Endothelial cell of umbilical vein (primary cell): ENCODE measurements around the gene GGTA1. TPM values are rescaled to one million over a fixed set of nuclear protein-coding genes. Genes with fewer than 3 reads are reported as not detected.

ENCODE experiments used
- BruUV-seq: library from RNA; stranded (reverse); fragments of 400-500 nt; replicated peaks from 2 replicates; lab custom pipeline; 2021; lab: Mats Ljungman, UMichigan
- CTCF ChIA-PET: fragments of 300-600, 350-600 bp; sonication (Branson Sonifier 250); formaldehyde crosslinking; loops from one replicate; lab custom pipeline; 2021; ENCODE audit warnings: antibody characterized with exemption, inconsistent platforms; lab: Charles Lee
- POLR2A ChIA-PET: fragments of 300-600, 350-600 bp; sonication (Branson Sonifier 250); formaldehyde crosslinking; loops from one replicate; lab custom pipeline; 2021; ENCODE audit warnings: antibody characterized with exemption, inconsistent platforms; lab: Charles Lee
- DNase-seq: peaks from one replicate; pipeline ENCODE4 v3.0.0-alpha.2; 2011; ENCODE audit warnings: low read depth, low spot score
- FAIRE-seq: peaks from 2 replicates; lab custom pipeline; 2011; peaks lifted over from hg19 to GRCh38; lab: Jason Lieb, UNC
- H2AFZ ChIP-seq: 2 replicates; pipeline ENCODE4 v1.6.0; 2012; ENCODE audit warnings: low read depth, low read length, control low read depth, inconsistent platforms
- H3K27ac ChIP-seq: 2 replicates; pipeline ENCODE4 v1.5.1; 2011; ENCODE audit warnings: low read depth, mild to moderate bottlenecking, control low read depth, low read length, moderate library complexity; ENCODE audit not compliant: insufficient read depth
- H3K27me3 ChIP-seq, 2 experiments: 2 replicates each; pipeline versions ENCODE4 v1.6.0 to v1.6.1; 2011; ENCODE audit warnings: low read length in 2 of 2, mixed read lengths in 1 of 2; ENCODE audit not compliant: control insufficient read depth in 2 of 2, insufficient read depth in 2 of 2
- H3K36me3 ChIP-seq, 2 experiments: 2 replicates in 1 of 2; 3 replicates in 1 of 2; pipeline ENCODE4 v1.5.1; 2011; ENCODE audit warnings: low read length in 2 of 2, mild to moderate bottlenecking in 1 of 2, moderate library complexity in 1 of 2; ENCODE audit not compliant: control insufficient read depth in 2 of 2, insufficient read depth in 2 of 2; ENCODE audit errors: extremely low read depth in 1 of 2
- H3K4me1 ChIP-seq: 3 replicates; pipeline ENCODE4 v1.5.1; 2011; ENCODE audit warnings: mild to moderate bottlenecking, low read length; ENCODE audit not compliant: control insufficient read depth, insufficient read depth; ENCODE audit errors: extremely low read depth
- H3K4me2 ChIP-seq: 2 replicates; pipeline ENCODE4 v1.6.1; 2011; ENCODE audit warnings: low read length, control low read depth, mixed read lengths; ENCODE audit not compliant: insufficient read depth
- H3K4me3 ChIP-seq, 3 experiments: fragments of 200-600 bp in 1 of 3; sonication (generic), shearing (Covaris generic) in 1 of 3; replicated peaks in 1 of 3; 2 replicates each; pipeline ENCODE4 v1.5.1; 2011 to 2016; ENCODE audit warnings: control low read depth in 3 of 3, low read length in 3 of 3, mild to moderate bottlenecking in 2 of 3, inconsistent platforms in 1 of 3, low read depth in 1 of 3, moderate library complexity in 1 of 3; ENCODE audit not compliant: insufficient read depth in 1 of 3
- H3K79me2 ChIP-seq: 2 replicates; pipeline ENCODE4 v1.6.0; 2012; ENCODE audit warnings: low read length, inconsistent platforms; ENCODE audit not compliant: control insufficient read depth, insufficient read depth
- H3K9ac ChIP-seq: replicated peaks from 2 replicates; pipeline ENCODE3; 2011; ENCODE audit warnings: low read length, control low read depth; ENCODE audit not compliant: insufficient read depth; ENCODE audit errors: extremely low read depth
- H3K9me1 ChIP-seq: replicated peaks from 3 replicates; pipeline ENCODE4 v1.6.0; 2011; ENCODE audit warnings: mild to moderate bottlenecking, low read length; ENCODE audit not compliant: control insufficient read depth, insufficient read depth; ENCODE audit errors: extremely low read depth
- H3K9me3 ChIP-seq: replicated peaks from 2 replicates; pipeline ENCODE4 v1.5.1; 2012; ENCODE audit warnings: low read length, inconsistent platforms; ENCODE audit not compliant: control insufficient read depth, insufficient read depth
- H4K20me1 ChIP-seq: replicated peaks from 2 replicates; pipeline ENCODE3; 2011; ENCODE audit warnings: mild to moderate bottlenecking, low read length; ENCODE audit not compliant: control insufficient read depth, insufficient read depth; ENCODE audit errors: extremely low read depth
- CTCF ChIP-seq, 2 donors: IDR thresholded peaks; 1 replicate in 1 of 2; 2 replicates in 1 of 2; pipeline ENCODE4 v1.5.1; 2011; ENCODE audit warnings: low read length in 2 of 2, mild to moderate bottlenecking in 2 of 2, moderate library complexity in 2 of 2, control low read depth in 1 of 2, inconsistent platforms in 1 of 2, low read depth in 1 of 2; ENCODE audit not compliant: insufficient read depth in 1 of 2; ENCODE audit errors: extremely low read depth in 1 of 2
- EZH2 ChIP-seq: IDR thresholded peaks from 2 replicates; pipeline ENCODE4 v1.6.1; 2012; ENCODE audit warnings: borderline replicate concordance, low read depth, mild to moderate bottlenecking, moderate library complexity, low read length, inconsistent platforms; ENCODE audit not compliant: severe bottlenecking
- FOS ChIP-seq: IDR thresholded peaks from 2 replicates; pipeline ENCODE4 v1.6.1; 2011; ENCODE audit warnings: mild to moderate bottlenecking, low read length, moderate library complexity, borderline replicate concordance; ENCODE audit not compliant: insufficient read depth
- GATA2 ChIP-seq: IDR thresholded peaks from 2 replicates; pipeline ENCODE4 v1.7.0; 2011; ENCODE audit warnings: low read depth, mild to moderate bottlenecking, moderate library complexity, mixed read lengths, low read length; ENCODE audit not compliant: insufficient read length, insufficient read depth
- JUN ChIP-seq: IDR thresholded peaks from 2 replicates; pipeline ENCODE4 v1.6.1; 2011; ENCODE audit warnings: borderline replicate concordance, low read depth; ENCODE audit not compliant: insufficient read length, insufficient read depth
- MYC ChIP-seq: IDR thresholded peaks from one replicate; pipeline ENCODE4 v1.6.1; 2011; ENCODE audit warnings: mild to moderate bottlenecking, low read depth, low read length
- POLR2A ChIP-seq: IDR thresholded peaks from 2 replicates; pipeline ENCODE4 v1.6.1; 2012; ENCODE audit warnings: low read depth, mild to moderate bottlenecking, control low read depth, low read length
- POLR2AphosphoS5 ChIP-seq: IDR thresholded peaks from 2 replicates; pipeline ENCODE4 v1.6.1; 2012; ENCODE audit warnings: low read depth, mild to moderate bottlenecking, control low read depth, low read length, moderate library complexity; ENCODE audit not compliant: insufficient read depth
- dilution Hi-C: fragments of 300-500 bp; cut with MboI; formaldehyde crosslinking; loops from one replicate; pipeline ENCODE4 v1.15.0; 2019; ENCODE audit warnings: low sequenced_read_pairs; ENCODE audit not compliant: extremely low pct_ligation_motif_present
- intact Hi-C: fragments of 100-400 bp; cut with micrococcal nuclease; formaldehyde crosslinking; loops from one replicate; pipeline ENCODE4 v1.10.0; 2022
- polyA plus RNA-seq, 4 experiments: library from polyadenylated mRNA; depleted of rRNA in 3 of 4; stranded (reverse) in 3 of 4; unstranded in 1 of 4; fragments of >200 nt; gene quantifications; 2 replicates each; pipeline versions ENCODE4 v1.2.1 to v1.2.3, GENCODE V29; 2011 to 2012; ENCODE audit warnings: missing spikeins in 1 of 4
- total RNA-seq: library from RNA; stranded (reverse); gene quantifications from 2 replicates; pipeline ENCODE4 v1.2.3, GENCODE V29; 2021
- TF ChIP-seq, protein P1 (sequence below): IDR thresholded peaks from 2 replicates; pipeline ENCODE4 v1.6.1; 2011; ENCODE audit not compliant: insufficient read depth, insufficient read length

Gene GGTA1
- total and polyA plus RNA-seq, 2 donors (not counting 3 experiments of a cell fraction or from before 2014, with no cell fraction given) = not detected

GRCh38 chr9:121508415-121508814 is 8.8 kb upstream of the GGTA1 start:
- CTCF ChIA-PET = interaction anchor here (0.7 to 1.8 kb wide), 3 partner anchors 10 to 90 kb away, joined by 3 to 6 read pairs (median 4); no protein-coding TSS in a partner anchor

More at GRCh38 chr9:121508415-121508814, 8.8 kb upstream of the GGTA1 start:
- H3K79me2 ChIP-seq = no peaks in the 10 kb centered on the region
- H3K4me1 ChIP-seq = no peaks in the 10 kb centered on the region
- no peak for DNase-seq
- POLR2A ChIA-PET = no interaction called here
- BruUV-seq = no TSS peak
- TF ChIP-seq, protein P1, sequence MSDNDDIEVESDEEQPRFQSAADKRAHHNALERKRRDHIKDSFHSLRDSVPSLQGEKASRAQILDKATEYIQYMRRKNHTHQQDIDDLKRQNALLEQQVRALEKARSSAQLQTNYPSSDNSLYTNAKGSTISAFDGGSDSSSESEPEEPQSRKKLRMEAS = no peak
- TF ChIP-seq FOS (no peak), POLR2A (no peak), CTCF (IDR thresholded peaks at IDR 0.05; ENCODE audit: extremely low read depth in 1 of 2, insufficient read depth in 1 of 2, low read depth in 1 of 2, low read length in 2 of 2) (no peak), JUN (no peak), POLR2AphosphoS5 (no peak), MYC (no peak), GATA2 (no peak), EZH2 (no peak)
- H3K9me1 ChIP-seq = no peaks in the 10 kb centered on the region
- H3K9me3 ChIP-seq = no peaks in the 10 kb centered on the region
- no peaks in the 10 kb centered on the region for H4K20me1 ChIP-seq
- dilution Hi-C loops (no loop called here), intact Hi-C loops (no loop called here)
- no peak overlapping the region for H3K27ac ChIP-seq
- H3K27me3 ChIP-seq = peaks cover 3 to 7% of the 10 kb centered on the region in 2 experiments
- H3K9ac ChIP-seq = no peak overlapping the region
- H3K4me2 ChIP-seq = no peak overlapping the region
- FAIRE-seq = no peak
- H3K36me3 ChIP-seq = no peaks in the 10 kb centered on the region
- H2AFZ ChIP-seq = no peak overlapping the region
- H3K4me3 ChIP-seq = no peak overlapping the region
